Left ventricle myocardium inferior (tissue), 1 donor: Measurements from ENCODE around the gene CLRN1. TPM values are rescaled to one million over a fixed set of nuclear protein-coding genes. Genes with fewer than 3 reads are reported as not detected.

ENCODE experiments used
- DNase-seq: peaks from one replicate; pipeline ENCODE4 v3.0.0-alpha.2; 2020
- H3K27ac ChIP-seq: fragments of 200-600 bp; replicated peaks from 2 replicates; pipeline ENCODE4 v1.8.0; 2021
- H3K27me3 ChIP-seq: fragments of 200-600 bp; 2 replicates; pipeline ENCODE4 v1.8.0; 2021; ENCODE audit warnings: low read depth
- H3K36me3 ChIP-seq: fragments of 200-600 bp; 2 replicates; pipeline ENCODE4 v1.8.0; 2021
- H3K4me1 ChIP-seq: fragments of 200-600 bp; 2 replicates; pipeline ENCODE4 v1.8.0; 2021
- H3K4me3 ChIP-seq: fragments of 200-600 bp; 2 replicates; pipeline ENCODE4 v1.8.0; 2021; ENCODE audit warnings: mild to moderate bottlenecking, moderate library complexity
- H3K9me3 ChIP-seq: fragments of 200-600 bp; replicated peaks from 2 replicates; pipeline ENCODE4 v1.8.0; 2021
- intact Hi-C: fragments of 100-400 bp; cut with micrococcal nuclease; formaldehyde crosslinking; loops from one replicate; pipeline ENCODE4 v1.11.0; 2022
- total RNA-seq: library from RNA; stranded (reverse); fragmentation: NEBNext Ultra II Directional; extraction: Animal tissue kit (Norgen Biotek cat#: 25700); gene quantifications from one replicate; pipeline ENCODE4 v1.2.1, GENCODE V29; 2021
- TF ChIP-seq, protein P1 (sequence below): fragments of 200-600 bp; IDR thresholded peaks from 2 replicates; pipeline ENCODE4 v1.8.0; 2021; ENCODE audit warnings: antibody characterized with exemption, mild to moderate bottlenecking, borderline replicate concordance
- donor health status: DM: no; HTN: yes; CAD: no; lungs with severe emphysema.

The CLRN1 gene
- total RNA-seq, 1 donor from 2014 or later, result not detected

DNA sequence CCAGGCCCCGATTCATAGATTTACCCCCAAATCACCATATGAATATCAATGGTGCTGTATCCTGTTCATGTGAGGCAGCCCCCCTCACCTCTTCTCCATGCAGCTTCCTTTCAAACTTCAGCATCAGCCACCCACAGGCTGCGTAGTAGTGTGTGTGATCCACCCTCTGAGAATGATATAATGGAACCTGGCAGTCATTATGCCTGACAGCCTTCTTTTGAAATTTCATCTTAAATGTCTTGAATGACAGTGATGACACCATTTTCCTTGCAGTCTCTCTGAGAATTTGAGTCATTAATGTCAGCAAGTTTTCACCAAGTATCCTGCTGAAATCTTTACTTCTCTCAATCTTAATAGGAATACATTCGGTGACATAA, 3.5 kb upstream of the CLRN1 start:
- Histone ChIP-seq H3K4me3 (no peak overlapping the region), H3K9me3 (no peaks in the 10 kb centered on the region), H3K27ac (no peak overlapping the region), H3K27me3 (peaks cover 27% of the 10 kb centered on the region), H3K36me3 (no peaks in the 10 kb centered on the region), H3K4me1 (no peaks in the 10 kb centered on the region)
- DNase-seq, result no peak
- TF ChIP-seq, protein P1, sequence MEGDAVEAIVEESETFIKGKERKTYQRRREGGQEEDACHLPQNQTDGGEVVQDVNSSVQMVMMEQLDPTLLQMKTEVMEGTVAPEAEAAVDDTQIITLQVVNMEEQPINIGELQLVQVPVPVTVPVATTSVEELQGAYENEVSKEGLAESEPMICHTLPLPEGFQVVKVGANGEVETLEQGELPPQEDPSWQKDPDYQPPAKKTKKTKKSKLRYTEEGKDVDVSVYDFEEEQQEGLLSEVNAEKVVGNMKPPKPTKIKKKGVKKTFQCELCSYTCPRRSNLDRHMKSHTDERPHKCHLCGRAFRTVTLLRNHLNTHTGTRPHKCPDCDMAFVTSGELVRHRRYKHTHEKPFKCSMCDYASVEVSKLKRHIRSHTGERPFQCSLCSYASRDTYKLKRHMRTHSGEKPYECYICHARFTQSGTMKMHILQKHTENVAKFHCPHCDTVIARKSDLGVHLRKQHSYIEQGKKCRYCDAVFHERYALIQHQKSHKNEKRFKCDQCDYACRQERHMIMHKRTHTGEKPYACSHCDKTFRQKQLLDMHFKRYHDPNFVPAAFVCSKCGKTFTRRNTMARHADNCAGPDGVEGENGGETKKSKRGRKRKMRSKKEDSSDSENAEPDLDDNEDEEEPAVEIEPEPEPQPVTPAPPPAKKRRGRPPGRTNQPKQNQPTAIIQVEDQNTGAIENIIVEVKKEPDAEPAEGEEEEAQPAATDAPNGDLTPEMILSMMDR, result no peak
- intact Hi-C loops, result no loop called here

DNA sequence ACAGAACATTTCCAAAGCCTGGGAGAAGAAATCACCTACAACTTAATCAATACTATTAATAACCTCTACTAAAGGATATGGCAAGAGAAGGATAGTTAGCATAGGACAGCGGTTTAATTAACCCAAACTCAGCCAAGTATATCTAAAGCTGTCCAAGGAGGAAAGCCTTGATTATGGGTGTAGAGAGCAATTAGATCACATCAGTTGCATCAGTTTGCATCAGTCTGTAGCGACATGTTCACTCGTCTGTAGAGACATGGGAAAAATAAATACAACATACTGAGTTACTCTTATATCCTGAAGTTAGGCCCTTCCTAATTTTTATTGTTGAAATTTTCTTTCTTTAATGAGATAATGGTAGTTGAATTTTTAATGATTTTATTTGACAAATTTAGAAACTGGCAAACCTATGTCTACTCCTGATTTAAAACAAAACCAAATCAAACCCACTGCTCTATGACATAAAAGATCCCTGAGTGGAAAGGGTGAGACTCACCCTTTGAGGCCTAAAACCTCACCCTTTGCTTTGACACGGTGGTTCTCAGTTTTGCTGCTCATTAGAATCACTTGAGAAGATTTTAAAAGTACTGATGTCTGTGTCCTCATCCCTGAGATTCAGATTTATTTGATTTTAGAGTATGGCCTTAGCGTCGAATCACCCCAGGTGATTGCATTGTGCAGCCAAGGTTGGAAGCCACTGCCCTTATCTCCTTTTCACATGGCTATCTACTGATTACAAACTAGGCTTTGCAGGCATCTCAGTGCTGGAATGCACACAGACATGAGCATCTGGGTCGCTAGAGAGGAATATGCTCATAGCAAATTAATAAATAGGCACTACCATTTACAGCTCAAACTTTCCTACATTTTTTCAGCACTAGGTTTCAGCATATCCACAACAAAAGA, 2.8 kb upstream of the CLRN1 start:
- no peak overlapping the region for H3K4me3 ChIP-seq
- H3K9me3 ChIP-seq, result no peaks in the 10 kb centered on the region
- no peak overlapping the region for H3K27ac ChIP-seq
- H3K27me3 ChIP-seq, result peaks cover 26% of the 10 kb centered on the region
- TF ChIP-seq, protein P1, result no peak
- intact Hi-C loops, result no loop called here
- no peaks in the 10 kb centered on the region for H3K4me1 ChIP-seq
- no peak for DNase-seq
- no peaks in the 10 kb centered on the region for H3K36me3 ChIP-seq

DNA sequence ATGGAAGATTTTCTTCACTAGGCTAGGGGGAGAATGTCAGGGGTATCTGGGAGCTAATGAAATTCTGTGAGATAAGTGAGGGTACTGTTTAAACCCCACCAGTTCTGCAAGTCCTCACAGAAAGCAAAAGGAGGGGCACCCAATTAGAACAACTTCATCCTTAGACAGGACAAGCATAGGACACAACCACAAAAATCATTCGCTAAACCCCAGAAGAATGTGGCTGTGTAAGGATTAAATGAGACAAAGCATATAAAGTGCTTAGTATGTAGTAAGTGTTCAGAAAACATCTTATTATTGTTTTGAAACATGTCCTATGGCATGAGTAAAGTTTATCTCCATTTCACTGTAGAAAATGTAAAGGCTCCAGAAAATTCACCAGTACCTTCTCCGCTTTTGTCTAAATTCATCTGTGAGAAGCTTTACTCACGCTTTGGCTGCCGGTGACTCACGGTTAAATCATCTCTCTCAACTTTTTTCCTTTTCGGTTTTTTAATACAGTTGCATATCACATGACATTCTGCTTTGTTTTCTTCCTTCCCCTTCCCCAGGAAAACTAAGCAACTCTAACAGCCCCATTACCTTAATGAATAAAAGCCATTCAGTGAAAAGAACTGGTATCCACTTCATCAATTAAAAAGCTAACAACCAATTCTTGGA, 1.7 kb downstream of the CLRN1 start:
- Histone ChIP-seq H3K36me3 (no peaks in the 10 kb centered on the region), H3K27ac (no peak overlapping the region), H3K4me1 (no peaks in the 10 kb centered on the region), H3K4me3 (no peak overlapping the region), H3K27me3 (peaks cover 9% of the 10 kb centered on the region), H3K9me3 (no peaks in the 10 kb centered on the region)
- TF ChIP-seq, protein P1, result no peak
- intact Hi-C loops, result no loop called here
- no peak for DNase-seq

DNA sequence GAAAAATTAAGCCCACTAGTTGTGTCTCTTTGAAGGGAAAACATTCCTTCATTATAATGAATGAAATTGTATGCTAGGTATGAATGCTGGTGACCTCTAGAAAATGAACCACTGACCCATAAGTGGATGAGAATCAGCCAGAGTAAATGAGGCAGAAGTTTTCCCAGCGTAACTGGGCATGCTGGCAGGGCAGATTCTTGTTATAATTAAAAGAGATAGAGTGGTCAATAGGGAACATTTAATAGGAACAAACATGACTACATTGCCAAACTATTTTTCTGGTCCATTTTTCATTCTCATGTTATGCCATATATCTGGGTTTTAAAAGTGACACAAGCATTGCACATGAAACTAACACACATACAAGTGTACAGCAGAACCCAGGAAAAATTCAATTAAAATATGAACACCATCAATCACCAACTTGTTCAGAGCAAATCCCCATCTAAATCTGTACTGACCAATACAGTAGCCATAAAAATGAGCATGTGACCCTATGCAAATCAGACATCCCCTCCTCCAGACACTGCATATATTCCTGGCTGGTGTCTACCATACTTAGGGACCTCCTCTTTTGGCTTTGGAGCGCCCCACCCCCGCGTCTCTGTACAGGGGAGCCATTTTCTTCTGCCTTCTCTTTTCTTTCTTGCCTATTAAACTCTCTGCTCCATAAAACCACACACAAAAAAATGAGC, 4.0 kb downstream of the CLRN1 start:
- H3K4me1 ChIP-seq, result no peaks in the 10 kb centered on the region
- no peak for DNase-seq
- H3K4me3 ChIP-seq, result no peak overlapping the region
- H3K36me3 ChIP-seq, result no peaks in the 10 kb centered on the region
- H3K27ac ChIP-seq, result no peak overlapping the region
- H3K9me3 ChIP-seq, result no peaks in the 10 kb centered on the region
- intact Hi-C loops, result no loop called here
- H3K27me3 ChIP-seq, result peaks cover 18% of the 10 kb centered on the region
- TF ChIP-seq, protein P1, result no peak

DNA sequence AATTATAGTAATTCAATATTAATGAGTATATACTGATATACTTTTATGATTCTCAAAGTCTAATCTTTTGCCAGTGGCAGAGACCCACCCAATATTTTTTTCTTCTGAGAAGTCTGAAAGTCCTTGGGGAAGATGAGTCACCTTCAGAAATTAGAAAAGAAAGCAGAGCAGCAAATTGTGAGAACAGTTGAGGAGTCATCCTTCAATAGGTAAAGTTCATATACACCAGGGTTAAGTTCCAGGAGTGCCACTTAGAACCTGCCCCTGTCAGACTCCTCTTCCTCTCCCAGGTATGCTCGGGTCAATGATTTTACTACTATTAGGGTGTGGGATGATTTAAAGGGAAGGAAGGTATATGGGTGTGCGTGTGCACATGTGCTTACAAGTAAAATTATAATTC, 7.1 kb downstream of the CLRN1 start:
- Histone ChIP-seq H3K36me3 (no peaks in the 10 kb centered on the region), H3K9me3 (no peaks in the 10 kb centered on the region), H3K27me3 (peaks cover 47% of the 10 kb centered on the region), H3K4me1 (no peaks in the 10 kb centered on the region), H3K27ac (no peak overlapping the region), H3K4me3 (no peak overlapping the region)
- TF ChIP-seq, protein P1, result no peak
- intact Hi-C loops, result no loop called here
- DNase-seq, result no peak
